Endothelial cell of umbilical vein (primary cell): Measurements from ENCODE around the gene OMD. TPM values are rescaled to one million over a fixed set of nuclear protein-coding genes. Genes with fewer than 3 reads are reported as not detected.

Experiments used
- BruUV-seq: library from RNA; stranded (reverse); fragments of 400-500 nt; replicated peaks from 2 replicates; lab custom pipeline; 2021; lab: Mats Ljungman, UMichigan
- CTCF ChIA-PET: fragments of 300-600, 350-600 bp; sonication (Branson Sonifier 250); formaldehyde crosslinking; loops from one replicate; lab custom pipeline; 2021; ENCODE audit warnings: antibody characterized with exemption, inconsistent platforms; lab: Charles Lee
- POLR2A ChIA-PET: fragments of 300-600, 350-600 bp; sonication (Branson Sonifier 250); formaldehyde crosslinking; loops from one replicate; lab custom pipeline; 2021; ENCODE audit warnings: antibody characterized with exemption, inconsistent platforms; lab: Charles Lee
- DNase-seq: peaks from one replicate; pipeline ENCODE4 v3.0.0-alpha.2; 2011; ENCODE audit warnings: low read depth, low spot score
- FAIRE-seq: peaks from 2 replicates; lab custom pipeline; 2011; peaks lifted over from hg19 to GRCh38; lab: Jason Lieb, UNC
- H2AFZ ChIP-seq: 2 replicates; pipeline ENCODE4 v1.6.0; 2012; ENCODE audit warnings: low read depth, low read length, control low read depth, inconsistent platforms
- H3K27ac ChIP-seq: 2 replicates; pipeline ENCODE4 v1.5.1; 2011; ENCODE audit warnings: low read depth, mild to moderate bottlenecking, control low read depth, low read length, moderate library complexity; ENCODE audit not compliant: insufficient read depth
- H3K27me3 ChIP-seq, 2 experiments: 2 replicates each; pipeline versions ENCODE4 v1.6.0 to v1.6.1; 2011; ENCODE audit warnings: low read length in 2 of 2, mixed read lengths in 1 of 2; ENCODE audit not compliant: control insufficient read depth in 2 of 2, insufficient read depth in 2 of 2
- H3K36me3 ChIP-seq, 2 experiments: 2 replicates in 1 of 2; 3 replicates in 1 of 2; pipeline ENCODE4 v1.5.1; 2011; ENCODE audit warnings: low read length in 2 of 2, mild to moderate bottlenecking in 1 of 2, moderate library complexity in 1 of 2; ENCODE audit not compliant: control insufficient read depth in 2 of 2, insufficient read depth in 2 of 2; ENCODE audit errors: extremely low read depth in 1 of 2
- H3K4me1 ChIP-seq: 3 replicates; pipeline ENCODE4 v1.5.1; 2011; ENCODE audit warnings: mild to moderate bottlenecking, low read length; ENCODE audit not compliant: control insufficient read depth, insufficient read depth; ENCODE audit errors: extremely low read depth
- H3K4me2 ChIP-seq: 2 replicates; pipeline ENCODE4 v1.6.1; 2011; ENCODE audit warnings: low read length, control low read depth, mixed read lengths; ENCODE audit not compliant: insufficient read depth
- H3K4me3 ChIP-seq, 3 experiments: fragments of 200-600 bp in 1 of 3; sonication (generic), shearing (Covaris generic) in 1 of 3; replicated peaks in 1 of 3; 2 replicates each; pipeline ENCODE4 v1.5.1; 2011 to 2016; ENCODE audit warnings: control low read depth in 3 of 3, low read length in 3 of 3, mild to moderate bottlenecking in 2 of 3, inconsistent platforms in 1 of 3, low read depth in 1 of 3, moderate library complexity in 1 of 3; ENCODE audit not compliant: insufficient read depth in 1 of 3
- H3K79me2 ChIP-seq: 2 replicates; pipeline ENCODE4 v1.6.0; 2012; ENCODE audit warnings: low read length, inconsistent platforms; ENCODE audit not compliant: control insufficient read depth, insufficient read depth
- H3K9ac ChIP-seq: replicated peaks from 2 replicates; pipeline ENCODE3; 2011; ENCODE audit warnings: low read length, control low read depth; ENCODE audit not compliant: insufficient read depth; ENCODE audit errors: extremely low read depth
- H3K9me1 ChIP-seq: replicated peaks from 3 replicates; pipeline ENCODE4 v1.6.0; 2011; ENCODE audit warnings: mild to moderate bottlenecking, low read length; ENCODE audit not compliant: control insufficient read depth, insufficient read depth; ENCODE audit errors: extremely low read depth
- H3K9me3 ChIP-seq: replicated peaks from 2 replicates; pipeline ENCODE4 v1.5.1; 2012; ENCODE audit warnings: low read length, inconsistent platforms; ENCODE audit not compliant: control insufficient read depth, insufficient read depth
- H4K20me1 ChIP-seq: replicated peaks from 2 replicates; pipeline ENCODE3; 2011; ENCODE audit warnings: mild to moderate bottlenecking, low read length; ENCODE audit not compliant: control insufficient read depth, insufficient read depth; ENCODE audit errors: extremely low read depth
- CTCF ChIP-seq, 2 donors: IDR thresholded peaks; 1 replicate in 1 of 2; 2 replicates in 1 of 2; pipeline ENCODE4 v1.5.1; 2011; ENCODE audit warnings: low read length in 2 of 2, mild to moderate bottlenecking in 2 of 2, moderate library complexity in 2 of 2, control low read depth in 1 of 2, inconsistent platforms in 1 of 2, low read depth in 1 of 2; ENCODE audit not compliant: insufficient read depth in 1 of 2; ENCODE audit errors: extremely low read depth in 1 of 2
- EZH2 ChIP-seq: IDR thresholded peaks from 2 replicates; pipeline ENCODE4 v1.6.1; 2012; ENCODE audit warnings: borderline replicate concordance, low read depth, mild to moderate bottlenecking, moderate library complexity, low read length, inconsistent platforms; ENCODE audit not compliant: severe bottlenecking
- GATA2 ChIP-seq: IDR thresholded peaks from 2 replicates; pipeline ENCODE4 v1.7.0; 2011; ENCODE audit warnings: low read depth, mild to moderate bottlenecking, moderate library complexity, mixed read lengths, low read length; ENCODE audit not compliant: insufficient read length, insufficient read depth
- MYC ChIP-seq: IDR thresholded peaks from one replicate; pipeline ENCODE4 v1.6.1; 2011; ENCODE audit warnings: mild to moderate bottlenecking, low read depth, low read length
- dilution Hi-C: fragments of 300-500 bp; cut with MboI; formaldehyde crosslinking; loops from one replicate; pipeline ENCODE4 v1.15.0; 2019; ENCODE audit warnings: low sequenced_read_pairs; ENCODE audit not compliant: extremely low pct_ligation_motif_present
- intact Hi-C: fragments of 100-400 bp; cut with micrococcal nuclease; formaldehyde crosslinking; loops from one replicate; pipeline ENCODE4 v1.10.0; 2022
- polyA plus RNA-seq, 4 experiments: library from polyadenylated mRNA; depleted of rRNA in 3 of 4; stranded (reverse) in 3 of 4; unstranded in 1 of 4; fragments of >200 nt; gene quantifications; 2 replicates each; pipeline versions ENCODE4 v1.2.1 to v1.2.3, GENCODE V29; 2011 to 2012; ENCODE audit warnings: missing spikeins in 1 of 4
- total RNA-seq: library from RNA; stranded (reverse); gene quantifications from 2 replicates; pipeline ENCODE4 v1.2.3, GENCODE V29; 2021

The OMD gene
- total and polyA plus RNA-seq, 2 donors (not counting 3 experiments of a cell fraction or from before 2014, with no cell fraction given), result not detected

GRCh38 chr9:92378865-92379560 lies 45.3 kb downstream of the OMD start:
- no peaks in the 10 kb centered on the region for H4K20me1 ChIP-seq
- no peak overlapping the region for H3K4me3 ChIP-seq
- no peaks in the 10 kb centered on the region for H3K9me3 ChIP-seq
- H3K79me2 ChIP-seq, result no peaks in the 10 kb centered on the region
- BruUV-seq, result no TSS peak
- CTCF ChIA-PET, result no interaction called here
- H3K9me1 ChIP-seq, result no peaks in the 10 kb centered on the region
- intact Hi-C loops (no loop called here), dilution Hi-C loops (no loop called here)
- H3K4me1 ChIP-seq, result no peaks in the 10 kb centered on the region
- H3K4me2 ChIP-seq, result no peak overlapping the region
- TF ChIP-seq EZH2 (no peak), MYC (no peak), GATA2 (no peak)
- FAIRE-seq (peak; percentile 69), DNase-seq (no peak)
- POLR2A ChIA-PET, result no interaction called here
- H2AFZ ChIP-seq, result no peak overlapping the region
- H3K27me3 ChIP-seq, result no peaks in the 10 kb centered on the region
- H3K27ac ChIP-seq, result no peak overlapping the region
- H3K36me3 ChIP-seq, result no peaks in the 10 kb centered on the region
- H3K9ac ChIP-seq, result no peak overlapping the region

- POLR2A ChIA-PET, result no interaction called here
- H2AFZ ChIP-seq, result no peak overlapping the region
- intact Hi-C loops, result no loop called here
These were observed 46.4 kb downstream of the OMD start for GRCh38 chr9:92377876-92378275.

More at GRCh38 chr9:92377876-92378275, 46.4 kb downstream of the OMD start:
- H3K27ac ChIP-seq, result no peak overlapping the region
- no peaks in the 10 kb centered on the region for H3K27me3 ChIP-seq
- no peak overlapping the region for H3K9ac ChIP-seq
- H3K4me1 ChIP-seq, result no peaks in the 10 kb centered on the region
- BruUV-seq, result no TSS peak
- H3K4me2 ChIP-seq, result no peak overlapping the region
- dilution Hi-C loops, result no loop called here
- FAIRE-seq, result no peak
- H3K9me3 ChIP-seq, result no peaks in the 10 kb centered on the region
- TF ChIP-seq CTCF (IDR thresholded peaks at IDR 0.05; ENCODE audit: extremely low read depth in 1 of 2, insufficient read depth in 1 of 2, low read depth in 1 of 2, low read length in 2 of 2) (no peak), EZH2 (no peak), MYC (no peak)
- no peak for DNase-seq
- no peaks in the 10 kb centered on the region for H3K79me2 ChIP-seq
- H3K36me3 ChIP-seq, result no peaks in the 10 kb centered on the region
- CTCF ChIA-PET, result no interaction called here
- H4K20me1 ChIP-seq, result no peaks in the 10 kb centered on the region
- no peaks in the 10 kb centered on the region for H3K9me1 ChIP-seq
- H3K4me3 ChIP-seq, result no peak overlapping the region
